ENCODE results near the gene IFFO2.
A peak's percentile ranks its signal among the peaks of the same experiment; 100 is the strongest.

Gene IFFO2

DNA sequence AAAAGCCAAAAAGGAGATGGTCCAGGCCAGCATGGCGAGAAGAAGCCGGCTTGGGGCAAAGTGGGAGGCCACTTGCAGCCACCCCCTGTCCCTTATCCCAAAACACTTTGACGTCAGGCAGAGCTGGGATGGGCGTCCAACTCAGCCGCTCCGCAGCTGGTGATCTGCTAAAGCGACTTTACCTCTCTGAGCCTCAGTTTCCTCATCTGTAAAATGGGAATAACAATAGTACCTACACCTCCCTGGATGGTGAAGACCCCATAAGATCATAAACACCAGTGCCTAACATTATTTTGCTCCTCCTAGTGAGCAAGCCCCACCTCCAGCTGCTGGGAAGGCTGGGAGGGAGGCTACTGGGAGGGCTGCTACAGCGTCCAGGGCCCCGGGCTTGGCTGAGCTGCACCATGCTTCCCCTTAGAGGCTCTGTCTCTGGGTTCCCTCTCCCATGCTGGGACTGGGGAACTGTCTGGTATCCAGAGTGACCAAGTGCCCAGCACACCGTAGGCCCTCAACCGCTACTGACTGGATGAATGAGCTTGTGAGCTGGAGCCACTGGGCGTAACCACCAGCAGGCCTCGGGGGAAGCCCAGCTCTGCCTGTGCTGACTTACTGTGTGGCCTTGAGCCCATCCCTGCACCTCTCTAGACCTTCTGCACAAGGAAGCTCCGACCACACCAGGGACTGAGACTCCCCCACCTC is 18.3 kb downstream of the IFFO2 start:
- no peak for DNase-seq (ENCODE audit: low read depth in 2 of 3, low spot score in 1 of 3)

DNA sequence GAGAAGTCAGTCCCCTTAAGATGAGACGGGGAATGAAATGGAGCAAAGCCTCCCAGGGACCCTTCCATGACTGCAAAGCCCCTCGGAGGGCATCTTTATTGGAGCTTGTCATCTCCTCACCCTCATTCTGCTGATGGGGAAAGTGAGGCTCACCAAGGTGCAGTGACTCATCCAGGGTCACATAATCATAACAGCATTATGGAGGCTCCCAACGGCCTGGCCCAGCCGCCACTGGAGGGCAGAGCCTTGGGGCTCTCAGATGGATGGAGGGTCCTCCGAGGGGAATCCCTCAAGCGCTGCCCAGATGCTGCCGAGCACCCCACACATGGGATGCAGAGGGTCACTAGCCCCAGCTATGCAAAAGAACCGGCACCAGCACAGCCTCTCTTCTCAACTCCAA is 18.9 kb downstream of the IFFO2 start:
- no peak for DNase-seq (ENCODE audit: low read depth in 2 of 3, low spot score in 1 of 3)

DNA sequence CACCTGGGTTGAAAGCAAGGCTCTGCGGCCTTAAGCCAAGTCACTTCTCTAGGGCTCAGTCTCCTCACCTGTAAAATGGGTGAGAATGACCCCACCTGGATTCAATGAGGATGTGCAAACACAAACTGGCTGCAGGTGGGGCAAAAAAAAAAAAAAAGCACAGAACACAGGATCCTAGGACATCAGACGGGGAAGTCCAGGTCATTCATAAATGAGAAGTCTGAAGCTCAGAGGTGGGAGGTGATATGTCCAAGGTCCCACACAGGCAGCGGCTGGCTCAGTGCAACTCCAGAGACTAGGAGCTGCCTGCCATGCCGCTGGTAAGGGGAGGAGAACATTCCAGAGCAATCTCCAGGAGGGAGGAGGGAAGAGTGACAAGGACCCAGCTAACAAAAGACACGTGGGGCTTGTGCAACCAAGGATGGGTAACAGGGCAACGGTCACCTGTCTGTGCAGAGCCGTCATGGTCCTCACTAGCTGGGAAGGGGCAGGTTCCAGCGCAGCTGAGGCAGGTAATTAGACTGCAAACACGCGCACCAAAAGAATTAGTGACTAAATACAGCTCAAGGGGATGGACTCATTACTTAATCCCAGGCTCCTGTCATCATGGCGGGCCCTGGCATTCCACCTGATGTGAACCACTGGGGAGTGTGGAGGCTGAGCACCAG is 19.5 kb downstream of the IFFO2 start:
- DNase-seq (ENCODE audit: low read depth in 2 of 3, low spot score in 1 of 3), result no peak

DNA sequence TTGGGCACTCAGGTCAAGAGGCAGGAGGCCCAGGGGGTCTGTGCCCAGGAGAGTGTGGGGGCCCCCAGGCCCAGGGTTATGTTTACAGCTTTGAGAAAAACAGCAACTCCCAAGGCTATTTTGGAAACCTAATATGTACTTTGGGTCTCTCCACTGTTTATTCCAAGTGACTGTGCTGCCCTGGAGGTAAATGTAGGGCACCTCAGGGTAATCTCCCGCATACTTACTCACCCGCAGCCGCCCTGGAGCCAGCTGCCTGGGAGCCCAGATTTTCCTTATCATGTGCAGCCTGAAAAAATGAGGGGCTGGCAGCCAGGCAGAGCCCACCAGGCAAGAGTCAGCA is 20.0 kb downstream of the IFFO2 start:
- DNase-seq (ENCODE audit: low read depth in 2 of 3, low spot score in 1 of 3), result no peak

DNA sequence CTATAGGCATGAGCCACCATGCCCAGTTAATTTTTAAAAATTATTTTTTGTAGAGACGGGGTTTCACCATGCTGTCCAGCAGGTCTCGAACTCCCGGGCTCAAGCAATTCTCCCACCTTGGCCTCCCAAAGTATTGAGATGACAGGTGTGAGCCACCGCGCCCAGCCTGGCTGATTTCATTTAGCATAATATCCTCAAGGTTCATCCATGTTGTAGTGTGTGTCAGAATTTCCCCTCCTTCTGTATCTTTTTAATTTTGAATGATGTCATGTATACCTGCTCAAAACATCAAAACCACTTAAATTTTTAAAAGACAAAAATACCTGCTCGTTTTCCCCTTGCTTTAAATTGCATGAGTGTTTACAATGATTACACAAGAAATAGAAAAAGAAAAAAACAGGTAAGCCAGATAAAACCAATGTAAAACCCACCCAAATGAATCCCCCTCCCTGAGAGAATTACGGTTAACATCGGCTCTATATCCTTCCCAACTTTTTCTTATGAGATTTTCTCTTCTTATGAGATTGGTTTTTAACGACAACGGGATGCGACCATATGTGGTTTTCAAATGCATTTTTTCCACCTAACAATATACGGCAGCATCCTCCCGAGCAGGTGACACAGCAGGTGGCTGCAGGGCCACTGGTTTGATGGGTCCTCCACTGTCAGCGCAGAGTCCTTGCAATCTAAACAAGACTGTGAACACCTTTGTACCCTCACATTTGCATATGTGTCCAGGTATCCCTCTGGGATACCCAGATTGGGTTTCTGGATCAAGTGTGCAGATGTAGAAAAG is 22.1 kb downstream of the IFFO2 start:
- no peak for DNase-seq (ENCODE audit: low read depth in 2 of 3, low spot score in 1 of 3)

DNA sequence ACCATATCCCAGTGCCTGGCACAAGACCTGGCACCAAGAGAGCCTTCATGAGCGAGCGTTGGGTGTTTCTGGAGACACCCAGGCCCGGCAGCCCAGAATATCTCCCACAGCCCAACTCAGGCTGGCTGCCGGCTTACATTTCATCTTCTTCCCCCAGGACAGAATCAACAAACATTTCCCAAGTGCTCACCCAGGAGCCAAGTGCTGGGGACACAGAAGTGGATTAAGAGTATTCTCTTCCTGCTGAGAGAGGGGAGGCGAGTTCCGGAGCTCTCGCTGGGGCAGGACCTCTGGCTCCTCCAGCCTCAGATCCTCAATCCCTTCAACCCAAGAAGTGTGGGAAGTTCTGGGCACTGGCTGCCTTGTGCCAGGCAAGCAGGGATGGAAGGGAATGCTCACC is 23.6 kb downstream of the IFFO2 start:
- no peak for DNase-seq (ENCODE audit: low read depth in 2 of 3, low spot score in 1 of 3)

DNA sequence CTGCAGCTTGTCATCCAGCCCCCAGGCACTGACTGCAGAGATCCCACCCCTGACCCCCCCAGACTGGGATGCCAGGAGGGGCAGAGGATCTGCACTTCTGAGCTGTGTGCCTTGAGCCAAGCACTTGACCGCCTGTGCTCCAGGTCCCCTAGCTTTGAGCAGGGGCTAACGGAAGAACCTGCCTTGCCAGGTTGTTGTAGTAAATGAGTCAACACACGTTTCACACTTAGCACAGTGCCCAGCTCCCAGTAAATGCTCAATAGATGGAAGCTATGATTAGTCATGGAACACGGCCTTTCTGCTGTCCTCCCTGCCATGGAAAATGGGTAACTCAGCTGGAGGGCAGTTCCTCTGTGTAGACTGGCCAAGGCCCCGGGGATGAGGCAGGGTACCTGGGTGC is 24.1 kb downstream of the IFFO2 start:
- no peak for DNase-seq (ENCODE audit: low read depth in 2 of 3, low spot score in 1 of 3)

DNA sequence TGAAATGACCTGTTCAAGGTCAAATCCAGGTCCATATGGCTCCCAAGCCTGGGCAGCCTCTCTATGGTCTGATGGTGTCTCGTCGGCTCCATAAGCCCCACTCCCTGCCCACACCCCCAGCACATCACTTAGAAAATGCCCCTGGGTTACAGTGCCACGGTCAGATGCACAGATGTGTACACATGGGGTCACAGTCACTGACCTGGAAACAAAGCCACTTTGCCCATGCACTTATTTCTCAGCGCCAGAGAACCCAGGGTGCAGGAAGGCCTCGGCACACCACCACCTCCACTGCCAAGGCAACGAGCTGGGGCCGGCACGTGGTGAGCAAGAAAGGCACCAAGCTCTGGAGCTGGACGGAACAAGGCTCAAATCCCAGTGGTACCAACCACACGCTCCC is 24.7 kb downstream of the IFFO2 start:
- DNase-seq (ENCODE audit: low read depth in 2 of 3, low spot score in 1 of 3), result no peak

DNA sequence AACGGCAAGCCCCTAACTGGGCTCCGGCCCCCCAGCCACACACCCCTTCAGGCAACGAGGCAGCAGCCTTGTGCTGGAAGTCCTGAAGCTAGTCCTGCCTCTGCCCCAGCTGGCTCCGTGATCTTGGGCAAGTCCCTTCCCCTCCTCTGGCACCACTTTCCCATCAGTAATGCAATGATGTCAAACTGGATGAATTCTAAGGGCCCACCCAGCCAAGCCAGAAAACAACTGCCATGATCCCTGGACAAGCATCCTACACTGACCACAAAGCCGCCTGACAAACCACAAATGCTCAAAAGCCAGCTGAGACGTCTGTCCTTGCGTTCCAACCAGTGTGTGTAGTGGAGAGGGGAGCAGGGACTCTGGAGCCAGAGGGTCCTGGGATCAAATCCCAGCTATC is 26.8 kb downstream of the IFFO2 start:
- DNase-seq (ENCODE audit: low read depth in 2 of 3, low spot score in 1 of 3), result no peak

DNA sequence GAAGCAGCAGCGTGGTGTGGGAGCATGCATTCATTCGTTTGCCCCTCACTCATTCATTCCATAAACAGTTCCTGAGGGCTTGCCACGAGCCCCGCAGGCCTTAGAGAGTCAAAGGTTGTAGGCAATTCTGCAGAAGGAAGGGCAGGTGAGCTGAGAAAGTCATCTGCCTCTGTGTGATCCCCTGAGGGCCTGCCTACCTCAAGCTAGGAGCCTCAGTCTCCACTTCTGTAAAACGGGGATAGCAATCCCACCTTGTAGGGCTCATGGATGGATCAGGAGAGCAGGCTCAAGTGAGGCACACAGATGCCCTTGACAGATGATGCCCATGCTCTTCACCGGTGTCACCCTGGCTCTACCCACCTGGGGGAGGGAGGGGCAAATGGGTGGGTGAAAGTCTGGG is 27.5 kb downstream of the IFFO2 start:
- no peak for DNase-seq (ENCODE audit: low read depth in 2 of 3, low spot score in 1 of 3)

DNA sequence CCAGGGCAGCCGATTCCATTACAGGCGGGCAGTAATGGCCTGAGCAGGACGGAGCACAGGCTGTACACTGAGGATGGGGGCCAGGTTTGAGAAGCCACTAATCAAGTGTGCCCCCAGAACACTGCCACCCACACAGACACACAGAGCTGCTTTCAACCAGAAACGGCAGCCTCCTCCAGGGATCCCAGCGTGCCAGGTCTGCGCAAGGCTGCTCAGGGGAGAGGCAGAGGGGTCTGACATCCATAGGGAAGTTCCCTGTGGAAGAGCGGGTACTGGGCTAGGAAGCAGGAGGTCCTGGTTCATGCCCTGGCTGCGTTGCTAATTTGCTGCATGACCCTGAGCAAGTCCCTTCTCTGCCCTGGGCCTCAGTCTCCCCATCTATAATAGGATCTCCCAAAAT is 28.1 kb downstream of the IFFO2 start:
- DNase-seq (ENCODE audit: low read depth in 2 of 3, low spot score in 1 of 3), result no peak

DNA sequence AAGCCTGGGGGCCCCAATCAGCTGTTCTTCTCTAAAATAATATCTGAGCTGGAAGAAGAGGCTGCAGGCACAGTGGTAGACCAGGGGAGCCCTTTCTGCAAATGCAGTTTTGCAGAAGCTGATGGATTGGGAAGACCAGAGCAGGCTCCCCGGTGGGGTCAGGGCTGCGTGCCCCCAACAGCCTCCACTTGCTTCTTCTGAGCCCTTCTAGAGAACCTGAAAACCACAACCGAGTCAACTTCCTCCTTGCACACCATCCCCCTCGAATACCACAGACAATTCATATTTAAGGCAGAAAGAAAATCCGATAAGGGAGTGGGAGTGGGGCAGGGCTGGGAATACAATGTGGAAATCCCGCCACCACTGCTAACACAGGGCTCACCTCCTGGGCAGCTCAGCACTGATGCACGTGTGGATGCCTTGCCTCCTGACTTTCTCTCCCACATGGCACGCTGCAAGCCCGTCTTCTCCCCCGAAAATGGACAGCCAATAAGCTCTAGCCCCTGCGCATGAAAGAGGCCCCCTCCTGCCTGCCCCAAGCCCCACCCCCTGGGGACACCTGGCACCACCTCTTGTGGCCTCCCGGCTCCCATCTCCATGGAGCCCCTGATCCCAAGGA is 28.7 kb downstream of the IFFO2 start:
- peak; percentile 22 to 37 (median 34) for DNase-seq (ENCODE audit: low read depth in 2 of 3, low spot score in 1 of 3)

DNA sequence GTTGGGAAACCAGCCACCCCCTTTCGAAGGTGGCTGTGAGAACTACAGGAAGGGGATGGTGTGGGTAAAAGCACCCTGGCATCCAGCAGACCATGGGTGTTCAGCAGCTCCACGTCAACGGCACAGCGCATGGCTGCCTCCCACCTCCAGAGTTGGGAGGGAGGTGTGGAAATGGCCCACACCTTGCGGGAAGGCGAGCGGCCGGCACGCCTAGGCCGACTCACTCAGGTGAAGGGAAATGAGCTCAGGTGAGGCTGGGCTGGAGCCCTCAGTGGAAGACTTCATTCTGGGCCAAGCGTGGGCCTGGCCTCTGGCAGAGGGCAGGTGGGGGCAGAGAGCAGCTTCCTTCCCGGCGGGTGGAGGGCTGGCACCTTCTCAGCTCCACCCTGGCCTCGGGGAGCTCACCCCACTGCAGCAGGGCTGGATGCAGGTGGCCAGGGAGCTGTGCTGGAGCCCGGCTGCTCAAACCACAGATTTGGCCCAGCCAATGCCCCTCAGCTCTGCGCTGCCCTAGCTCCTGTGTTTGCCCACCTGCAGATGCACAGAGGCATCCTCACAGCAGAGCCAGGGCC is 29.3 kb downstream of the IFFO2 start:
- peak in 1 of 3 donors; percentile 33 for DNase-seq (ENCODE audit: low read depth in 2 of 3, low spot score in 1 of 3)

DNA sequence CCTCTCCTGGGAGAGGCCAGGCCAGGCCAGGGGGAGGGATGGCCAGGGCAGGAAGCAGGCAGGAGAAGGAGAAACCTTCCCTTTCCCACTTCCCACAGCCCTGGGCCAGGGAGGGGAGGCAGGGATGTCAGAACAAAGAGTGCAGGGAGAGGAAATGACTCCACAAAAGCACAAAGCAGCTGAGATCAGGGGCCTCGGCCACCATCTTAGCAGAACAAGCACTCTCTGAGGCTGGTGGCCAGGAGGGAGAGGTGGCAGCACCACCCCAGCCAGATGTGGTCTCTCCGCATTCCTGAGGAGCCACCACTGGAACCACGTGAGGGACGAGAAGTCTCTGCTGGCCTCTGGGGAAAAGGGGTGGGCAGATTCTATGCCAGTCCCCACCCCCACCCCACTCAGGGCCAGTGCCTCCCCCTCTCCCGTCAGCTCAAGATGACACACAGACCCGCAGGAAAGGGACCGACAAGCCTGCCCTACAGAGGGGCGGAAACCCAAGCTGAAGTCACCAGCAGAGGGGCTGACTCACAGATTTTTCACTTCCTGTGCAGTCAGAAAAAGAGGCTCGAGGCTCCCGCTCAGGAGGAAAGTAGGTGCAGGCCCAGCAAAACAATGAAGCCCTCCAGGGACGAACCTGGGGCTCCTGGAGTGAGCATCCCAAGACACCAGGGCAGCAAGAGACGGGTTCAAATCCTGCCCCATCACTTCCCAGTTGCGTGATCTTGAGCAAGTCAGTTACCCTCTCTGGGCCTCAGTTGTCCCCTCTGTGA is 30.0 kb downstream of the IFFO2 start:
- peak; percentile 79 to 82 (median 80) for DNase-seq (ENCODE audit: low read depth in 2 of 3, low spot score in 1 of 3)

DNA sequence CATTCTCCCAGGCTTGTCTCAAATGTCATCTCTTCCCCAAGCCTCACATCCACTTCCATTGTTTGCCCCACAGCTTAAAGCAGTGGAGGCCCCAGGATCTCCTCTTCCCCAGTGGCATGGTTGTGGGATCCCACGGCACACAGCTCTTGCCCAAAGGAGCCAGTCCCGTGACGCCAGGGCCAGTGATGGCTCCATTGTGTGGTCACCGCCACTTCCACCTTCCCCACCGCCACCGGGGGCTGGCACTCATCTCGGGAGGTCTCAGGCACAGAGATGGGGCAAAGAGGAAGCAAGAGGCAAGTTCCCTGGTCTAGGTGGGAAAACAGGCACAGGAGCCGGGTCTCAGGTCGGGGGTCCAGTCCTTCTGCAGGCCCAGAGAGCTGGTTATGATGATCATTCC is 31.2 kb downstream of the IFFO2 start:
- DNase-seq (ENCODE audit: low read depth in 2 of 3, low spot score in 1 of 3), result no peak

DNA sequence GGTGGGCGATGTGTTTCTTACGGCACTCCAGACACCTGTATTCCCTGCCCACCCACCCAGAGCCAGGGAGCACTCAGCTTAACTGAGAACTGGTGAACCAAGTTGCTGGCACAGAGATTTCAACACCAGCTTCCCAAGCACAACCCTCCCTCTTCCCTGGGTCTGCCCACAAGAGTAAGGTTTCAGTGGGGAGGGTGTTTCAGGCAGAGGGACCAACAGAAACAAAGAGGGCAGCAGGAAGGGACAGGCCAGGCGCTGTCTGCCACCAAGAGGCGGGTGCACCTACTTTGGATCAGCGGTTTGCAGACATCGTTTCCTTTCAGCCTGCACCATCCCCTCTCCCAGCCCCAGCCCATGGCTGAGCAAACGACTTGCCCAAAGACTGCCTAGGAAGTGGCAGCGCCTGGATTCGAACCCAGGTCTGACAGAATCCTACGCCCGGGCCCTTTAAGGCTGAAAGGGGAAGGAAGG is 32.2 kb downstream of the IFFO2 start:
- no peak for DNase-seq (ENCODE audit: low read depth in 2 of 3, low spot score in 1 of 3)

DNA sequence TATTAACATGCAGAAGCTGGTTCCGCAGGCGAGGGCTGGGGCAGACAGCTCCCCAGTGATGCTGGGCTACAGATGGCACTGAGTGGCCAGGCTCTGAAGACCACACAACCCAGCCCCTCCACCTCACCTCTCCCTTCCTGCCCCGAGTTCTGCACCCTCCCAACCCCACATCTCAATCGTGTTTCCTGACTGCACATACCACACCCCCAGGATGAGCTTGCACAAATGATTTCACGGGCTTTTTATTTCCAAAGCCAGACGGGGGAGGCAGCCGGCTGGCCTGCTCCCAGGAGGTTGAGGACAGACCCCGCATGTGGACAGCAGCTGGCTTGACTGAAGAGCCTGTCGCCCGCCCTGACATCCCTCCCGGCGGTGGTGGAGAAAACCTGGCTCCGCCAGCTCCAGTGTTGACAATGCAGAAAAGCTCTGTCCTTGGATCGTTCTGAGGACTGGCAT is 32.7 kb downstream of the IFFO2 start:
- DNase-seq (ENCODE audit: low read depth in 2 of 3, low spot score in 1 of 3), result no peak

DNA sequence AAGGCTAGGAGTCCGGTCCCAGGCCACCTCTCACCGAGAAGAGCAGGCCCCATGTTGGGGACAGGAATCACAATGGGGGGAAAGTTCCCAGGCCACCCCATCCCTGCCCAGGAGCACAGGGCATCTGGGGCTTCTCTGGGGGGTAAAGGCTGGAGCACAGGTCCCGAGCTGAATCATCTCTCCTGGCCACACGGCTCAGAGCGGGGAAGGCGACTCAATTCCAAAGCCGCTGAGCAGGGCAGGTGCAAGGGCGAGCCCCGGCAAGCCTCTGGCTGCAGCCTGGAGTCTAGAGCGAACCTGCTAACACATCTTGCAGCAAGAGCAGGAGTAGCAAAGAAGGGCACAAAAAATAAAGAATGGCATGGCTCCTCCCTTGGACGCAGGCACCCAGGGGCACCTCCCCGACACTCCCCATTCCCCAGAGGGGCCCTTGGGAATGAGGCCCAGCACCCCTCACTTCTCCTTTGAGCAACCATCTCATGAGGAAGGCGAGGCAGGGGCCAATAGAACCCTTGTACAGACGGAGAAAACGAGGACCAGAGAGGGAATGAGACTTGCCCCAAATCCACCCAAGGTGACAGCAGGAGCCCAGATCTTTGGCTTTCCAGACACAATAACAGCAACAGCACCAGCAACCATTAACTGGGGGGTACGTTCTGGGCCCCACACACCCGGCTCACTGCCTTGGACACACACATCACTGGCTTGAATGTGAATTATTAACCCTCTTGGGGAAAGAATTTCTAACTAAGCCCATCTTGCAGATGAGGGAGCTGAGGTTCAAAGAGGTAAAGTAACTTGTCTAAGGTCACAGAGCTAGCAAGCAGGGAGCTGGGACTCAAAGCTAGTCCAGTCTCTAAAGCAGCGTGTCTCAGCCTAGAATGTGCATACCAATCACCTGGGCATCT is 33.4 kb downstream of the IFFO2 start:
- DNase-seq (ENCODE audit: low read depth in 2 of 3, low spot score in 1 of 3), result no peak

DNA sequence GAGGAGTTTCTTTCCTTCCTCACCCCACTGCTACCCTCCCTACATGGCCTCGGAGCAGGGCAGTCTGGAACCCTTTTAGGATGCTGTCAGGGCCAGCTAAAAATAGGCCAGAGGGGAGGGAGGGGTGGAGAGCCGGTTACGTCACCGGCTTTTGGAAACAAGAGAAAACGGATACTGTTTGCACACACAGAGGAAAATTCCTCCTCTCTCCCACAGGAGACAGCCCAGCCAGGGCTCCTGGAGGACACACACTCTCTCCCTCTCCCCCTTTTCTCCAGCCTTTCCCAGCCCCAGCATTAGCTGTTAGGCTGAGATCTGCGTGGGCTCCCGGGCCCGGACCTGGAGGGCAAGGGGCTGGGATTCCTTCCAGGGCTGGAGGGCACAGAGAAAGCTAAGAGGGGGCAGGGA is 34.2 kb downstream of the IFFO2 start:
- DNase-seq (ENCODE audit: low read depth in 2 of 3, low spot score in 1 of 3), result no peak
